Cerebellar nuclear complex (tissue), 1 donor: ENCODE data around the gene TFIP11.

ENCODE experiments used
- DNase-seq, 2 experiments: peaks; one replicate each; lab custom pipeline; 2025; lab: John Stamatoyannopoulos, UW

The TFIP11 gene

GRCh38 chr22:26479043-26479791 is 33.1 kb downstream of the TFIP11 start:
- DNase-seq, result peak in 1 of 2 experiments; percentile 63

DNA sequence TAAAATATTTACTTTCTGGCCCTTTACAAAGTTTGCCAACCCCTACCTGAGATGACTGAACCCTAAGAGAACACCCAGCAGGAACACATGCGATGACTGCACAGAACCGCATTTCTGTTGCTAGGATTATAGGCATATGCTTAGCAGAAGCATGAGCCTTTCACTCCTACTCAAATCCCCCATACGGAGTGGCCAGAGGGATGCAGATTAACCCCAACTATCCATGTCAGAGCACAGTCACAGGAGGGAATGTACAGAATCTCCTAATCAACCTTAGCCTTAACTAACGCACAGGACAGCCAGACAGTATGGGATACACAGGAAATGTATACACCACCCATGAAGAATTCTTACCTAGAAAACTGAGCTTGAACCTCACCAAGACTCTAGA is 34.9 kb downstream of the TFIP11 start:
- DNase-seq, result no peak

- no peak for DNase-seq
Observed at GRCh38 chr22:26476705-26477340, 35.5 kb downstream of the TFIP11 start.

DNA sequence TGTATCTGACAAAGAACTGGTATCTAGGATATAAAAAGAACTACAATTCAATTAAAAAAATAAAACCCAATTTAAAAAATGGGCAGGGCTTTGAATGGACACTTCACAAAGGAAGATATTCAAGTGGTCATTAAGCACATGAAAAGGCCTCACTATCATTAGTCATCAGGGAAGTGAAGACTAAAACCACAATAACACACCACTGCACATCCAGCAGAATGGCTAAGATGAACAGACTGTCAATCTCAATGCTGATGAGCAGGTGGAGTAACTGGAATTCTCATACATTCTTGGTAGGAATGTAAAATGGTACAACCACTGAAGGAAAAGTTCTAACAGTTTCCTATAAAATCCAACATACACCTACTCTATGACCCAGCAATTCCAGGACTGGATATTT is 37.6 kb downstream of the TFIP11 start:
- DNase-seq, result no peak

DNA sequence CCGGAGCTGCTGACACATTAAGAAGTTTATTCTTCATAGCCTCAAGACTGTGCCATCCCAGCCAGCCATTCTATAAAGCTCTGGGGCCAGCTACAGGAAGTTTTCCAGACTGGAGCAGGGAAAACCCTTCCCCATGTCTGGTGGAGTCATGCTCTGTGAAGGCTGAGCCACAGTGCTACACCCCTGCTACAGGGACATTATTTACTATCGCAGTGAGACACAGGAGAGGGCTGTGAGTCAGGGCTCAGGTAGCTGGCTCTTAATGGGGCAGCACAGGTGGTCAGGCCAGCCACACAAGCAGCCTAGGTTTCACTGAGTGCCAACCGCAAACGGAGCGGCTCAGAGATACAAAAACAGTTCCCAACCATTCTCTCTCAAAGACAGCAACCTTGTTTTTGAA is 40.8 kb downstream of the TFIP11 start:
- no peak for DNase-seq

DNA sequence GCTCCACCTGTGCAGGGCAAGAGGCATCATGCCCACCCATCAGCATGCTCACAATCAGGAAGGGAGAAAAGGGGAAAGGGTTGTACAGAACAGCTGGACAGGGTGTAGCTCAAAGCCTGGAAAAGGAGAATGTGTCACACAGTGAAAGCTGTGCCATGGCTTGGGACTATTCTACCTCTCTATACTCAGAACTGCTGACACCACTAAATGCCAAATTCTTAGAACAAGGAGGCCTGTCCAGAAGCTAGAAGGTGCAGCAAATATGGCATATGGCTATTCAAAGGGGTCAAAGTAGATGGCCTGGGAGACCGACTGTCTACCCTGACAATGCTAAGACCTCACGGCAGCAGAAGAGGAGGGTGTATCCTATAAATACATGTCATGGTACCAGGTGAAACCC is 41.5 kb downstream of the TFIP11 start:
- no peak for DNase-seq

DNA sequence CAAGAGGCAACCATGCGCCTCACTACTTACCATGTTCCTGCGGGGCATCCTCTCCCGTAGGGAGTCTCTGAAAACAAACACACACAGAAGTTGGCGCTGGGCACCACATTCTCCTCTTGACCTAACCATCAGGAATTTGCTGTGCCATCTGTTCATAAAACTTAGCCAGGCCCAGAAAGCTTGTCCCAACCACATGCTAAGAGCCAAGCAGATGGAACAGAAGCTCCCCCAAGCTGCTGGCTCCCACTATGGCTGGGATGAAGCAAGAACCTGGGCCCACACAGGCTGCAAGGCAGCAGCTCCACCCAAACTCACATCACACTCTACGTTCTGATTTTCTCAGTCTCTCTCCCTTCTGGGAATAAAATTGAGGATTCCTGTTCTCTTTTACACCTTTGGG is 46.1 kb downstream of the TFIP11 start:
- peak; percentile 72 to 96 for DNase-seq

- DNase-seq, result no peak
Observed at GRCh38 chr22:26464312-26464711, 48.0 kb downstream of the TFIP11 start.

GRCh38 chr22:26463688-26464087 is 48.6 kb downstream of the TFIP11 start:
- no peak for DNase-seq

GRCh38 chr22:26463101-26463661 is 49.1 kb downstream of the TFIP11 start:
- no peak for DNase-seq

GRCh38 chr22:26462641-26463040 is 49.6 kb downstream of the TFIP11 start:
- DNase-seq, result no peak

GRCh38 chr22:26462051-26462450 is 50.2 kb downstream of the TFIP11 start:
- DNase-seq, result no peak

DNA sequence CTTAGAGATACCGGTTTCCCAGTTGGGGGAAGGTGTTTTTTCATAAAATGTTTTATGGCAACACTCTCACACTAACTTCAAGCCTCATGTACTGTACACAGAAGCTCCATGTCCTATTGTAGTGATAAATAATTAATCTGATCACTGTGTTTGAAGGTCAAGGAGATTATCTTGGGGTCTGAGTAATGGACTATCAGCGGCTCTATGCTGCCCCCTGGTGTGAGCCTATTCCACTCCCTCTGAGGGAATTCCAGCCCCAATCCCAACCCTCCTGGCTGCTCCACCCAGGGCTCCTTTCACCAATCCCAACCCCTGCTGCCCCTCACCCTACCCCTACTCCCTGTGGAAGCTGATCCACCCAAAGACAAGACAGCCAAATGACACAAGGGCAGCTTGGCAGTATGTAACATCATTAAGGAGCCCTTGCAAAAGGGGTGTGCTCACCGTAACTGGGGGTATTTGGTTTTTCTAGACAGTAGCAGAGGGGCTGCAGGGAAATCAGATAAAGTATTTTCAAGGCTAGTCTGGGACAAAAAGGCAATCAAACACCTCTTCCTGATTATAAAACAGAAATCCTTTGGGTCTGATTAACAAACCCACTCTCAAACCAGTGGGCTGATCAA is 51.0 kb downstream of the TFIP11 start:
- no peak for DNase-seq

- no peak for DNase-seq
Observed at GRCh38 chr22:26460202-26460601, 52.1 kb downstream of the TFIP11 start.

GRCh38 chr22:26457661-26458272 is 54.5 kb downstream of the TFIP11 start:
- no peak for DNase-seq

DNA sequence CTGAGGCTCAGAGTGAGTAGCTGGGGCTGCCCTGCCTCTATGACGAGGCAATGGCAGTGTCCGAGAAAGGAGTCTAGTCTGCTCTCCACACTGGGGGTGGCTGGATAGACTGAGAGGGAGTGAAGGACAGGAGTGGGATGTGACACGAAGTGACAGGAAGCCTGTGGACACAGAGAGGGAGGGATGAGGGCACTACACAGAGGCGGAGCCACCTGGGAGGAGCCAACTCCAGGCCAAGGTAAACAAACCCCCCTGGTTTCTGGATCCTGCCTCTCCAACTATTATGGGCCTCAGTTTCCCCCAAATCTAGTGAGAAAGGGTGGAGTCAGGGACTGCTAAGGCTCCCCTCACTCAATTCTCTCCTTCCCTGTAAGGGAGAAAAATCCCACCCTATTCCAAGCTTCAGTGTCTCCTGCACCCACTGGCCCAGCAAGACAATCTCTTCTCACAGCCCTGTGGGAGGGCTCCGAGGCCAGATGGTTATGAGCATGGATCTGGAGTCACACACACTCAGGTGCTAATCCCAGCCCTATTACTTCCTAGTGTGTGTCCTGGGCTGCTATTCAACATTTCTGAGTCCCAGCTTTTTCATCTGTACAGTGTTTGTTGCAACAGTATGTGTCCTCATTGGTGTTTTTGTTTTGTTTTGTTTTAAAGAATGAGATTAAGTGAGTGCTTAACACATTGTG is 58.3 kb downstream of the TFIP11 start:
- no peak for DNase-seq

- DNase-seq, result no peak
Observed at GRCh38 chr22:26453216-26453615, 59.1 kb downstream of the TFIP11 start.

DNA sequence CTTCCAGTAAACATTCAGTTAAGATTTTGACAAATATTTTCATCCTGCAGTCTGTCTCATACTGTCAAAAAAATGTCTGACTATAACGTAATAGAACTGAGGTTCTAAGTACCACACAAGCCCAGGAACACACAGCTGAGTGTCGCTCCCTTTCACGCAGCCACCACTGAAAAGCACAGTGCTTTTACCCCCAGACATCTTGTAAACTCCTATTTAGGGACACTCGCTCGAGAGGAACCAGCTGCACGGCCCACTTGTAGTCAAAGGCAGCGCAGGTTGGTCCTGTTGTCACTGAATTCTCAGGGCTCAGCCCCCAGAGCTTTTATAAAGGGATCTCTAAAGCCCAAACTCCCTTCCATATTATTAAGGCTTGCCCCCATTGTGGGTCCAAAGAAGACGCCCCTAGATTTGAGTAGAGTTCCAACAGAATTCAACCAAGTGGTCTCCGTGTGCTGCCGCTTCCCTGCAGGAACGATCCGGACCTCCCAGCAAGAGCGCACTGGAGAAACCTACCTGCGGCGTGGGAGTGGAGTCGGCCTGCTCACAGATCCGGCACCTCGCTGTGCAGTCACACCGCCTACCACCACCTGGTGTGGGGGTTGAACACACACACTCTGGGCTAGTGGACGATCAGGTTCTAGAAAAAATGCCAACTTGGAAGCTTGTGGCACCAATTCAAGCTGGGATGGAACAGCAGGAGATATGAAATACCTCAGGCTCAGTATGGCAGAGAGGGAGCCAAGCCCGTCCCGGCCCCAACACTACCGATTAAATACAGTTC is 59.8 kb downstream of the TFIP11 start:
- peak in 1 of 2 experiments; percentile 33 for DNase-seq

DNA sequence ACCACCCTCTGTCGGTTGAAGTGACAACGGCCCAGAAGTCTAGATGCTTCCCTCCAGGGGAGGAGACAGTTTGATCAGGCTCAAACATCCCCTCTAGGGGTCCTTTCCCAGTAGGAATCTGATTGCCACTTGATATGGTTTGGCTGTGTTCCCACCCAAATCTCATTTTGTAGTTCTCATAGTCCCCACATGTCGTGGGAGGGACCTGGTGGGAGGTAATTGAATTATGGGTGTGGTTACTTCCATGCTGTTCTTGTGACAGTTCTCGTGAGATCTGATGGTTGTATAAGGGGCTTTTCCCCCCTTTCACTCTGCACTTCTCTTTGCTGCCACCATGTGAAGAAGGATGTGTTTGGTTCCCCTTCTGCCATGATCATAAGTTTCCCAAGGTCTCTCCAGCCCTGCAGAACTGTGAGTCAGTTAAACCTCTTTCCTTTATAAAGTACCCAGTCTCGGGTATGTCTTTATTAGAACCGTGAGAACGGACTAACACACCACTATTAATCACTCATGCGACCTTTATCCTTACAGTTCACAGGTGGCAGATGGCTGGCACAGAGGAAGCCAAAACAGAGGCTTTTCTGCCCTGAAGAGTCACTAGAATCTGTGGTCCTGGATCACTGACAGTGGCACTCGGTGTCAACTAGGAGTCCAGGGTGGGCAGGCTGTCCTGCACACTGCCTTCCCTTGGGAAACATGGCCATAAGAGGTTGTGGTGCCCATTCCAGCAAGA is 61.7 kb downstream of the TFIP11 start:
- DNase-seq, result no peak

- DNase-seq, result no peak
Observed at GRCh38 chr22:26448941-26449340, 63.3 kb downstream of the TFIP11 start.
